Activated naive CD4-positive, alpha-beta T cell treated with anti-CD3 and anti-CD28 coated beads for 36 hours (primary cell): ENCODE results near the gene RNF187. TPM values are rescaled to one million over a fixed set of nuclear protein-coding genes. Genes with fewer than 3 reads are reported as not detected.

ENCODE experiments used
- CTCF ChIA-PET: fragments of 350-600 bp; sonication (Branson Sonifier 250); formaldehyde crosslinking; loops from one replicate; lab custom pipeline; 2021; ENCODE audit warnings: antibody characterized with exemption; lab: Charles Lee
- DNase-seq: peaks from one replicate; pipeline ENCODE4 v3.0.0-alpha.2; 2020
- H3K27ac Mint-ChIP-seq: one replicate; pipeline ENCODE4 v1.8.0; 2021; ENCODE audit warnings: mild to moderate bottlenecking, mixed read lengths
- H3K27me3 Mint-ChIP-seq: one replicate; pipeline ENCODE4 v1.8.0; 2021; ENCODE audit warnings: low read depth, mixed read lengths
- H3K36me3 Mint-ChIP-seq: one replicate; pipeline ENCODE4 v1.8.0; 2021; ENCODE audit warnings: low read depth, mixed read lengths
- H3K4me1 Mint-ChIP-seq: one replicate; pipeline ENCODE4 v1.8.0; 2021; ENCODE audit warnings: low read depth, mixed read lengths
- H3K4me3 Mint-ChIP-seq: one replicate; pipeline ENCODE4 v1.8.0; 2021; ENCODE audit warnings: mild to moderate bottlenecking, moderate library complexity, mixed read lengths
- H3K9me3 Mint-ChIP-seq: one replicate; pipeline ENCODE4 v1.8.0; 2021; ENCODE audit warnings: mixed read lengths
- intact Hi-C: fragments of 100-400 bp; cut with micrococcal nuclease; formaldehyde crosslinking; loops from one replicate; pipeline ENCODE4 v1.15.1; 2023
- total RNA-seq, 2 experiments: library from RNA; stranded (reverse); gene quantifications; one replicate each; pipeline ENCODE4 v1.2.3, GENCODE V29; 2021

The RNF187 gene
- 100 to 1,000 TPM; 112 to 116 TPM for total RNA-seq

DNA sequence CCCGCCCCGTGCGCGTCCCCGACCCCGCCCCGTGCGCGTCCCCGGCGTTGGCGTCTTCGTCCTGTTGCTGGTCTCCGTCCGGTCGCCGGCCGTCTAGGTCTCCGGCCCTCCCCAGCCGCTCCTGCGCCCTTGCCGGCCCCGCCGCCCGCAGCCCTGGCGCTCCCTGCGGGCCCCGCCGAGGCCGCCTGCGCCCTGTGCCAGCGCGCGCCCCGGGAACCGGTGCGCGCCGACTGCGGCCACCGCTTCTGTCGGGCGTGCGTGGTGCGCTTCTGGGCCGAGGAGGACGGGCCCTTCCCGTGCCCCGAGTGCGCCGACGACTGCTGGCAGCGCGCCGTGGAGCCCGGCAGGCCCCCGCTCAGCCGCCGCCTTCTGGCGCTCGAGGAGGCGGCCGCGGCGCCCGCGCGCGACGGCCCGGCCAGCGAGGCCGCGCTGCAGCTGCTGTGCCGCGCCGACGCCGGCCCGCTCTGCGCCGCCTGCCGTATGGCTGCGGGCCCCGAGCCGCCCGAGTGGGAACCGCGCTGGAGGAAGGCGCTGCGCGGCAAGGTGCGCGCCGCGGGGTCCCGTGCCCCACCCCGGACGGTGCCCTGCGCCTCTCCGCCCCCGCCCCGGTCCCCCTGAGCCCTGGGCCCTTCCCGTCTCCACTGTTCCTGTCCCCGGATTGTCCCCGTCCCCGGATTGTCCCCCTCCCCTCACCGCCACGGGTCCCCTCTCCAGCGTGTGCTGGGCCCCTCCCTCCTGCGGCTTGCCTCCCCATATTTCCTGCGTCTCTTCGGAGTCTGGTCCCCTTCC is at the start of gene RNF187:
TSS of gene RNF187 (plus strand) at position 47 of the 789 bp plus-strand sequence.
- CTCF ChIA-PET: interaction anchor here (1.0 to 2.1 kb wide), 4 partner anchors 13 to 29 kb away, joined by 3 to 14 read pairs (median 8); a partner anchor contains a TSS
- DNase-seq: peak; percentile 51
- H3K27me3 Mint-ChIP-seq: no peaks in the 10 kb centered on the region
- no peaks in the 10 kb centered on the region for H3K9me3 Mint-ChIP-seq
- H3K4me1 Mint-ChIP-seq: peaks cover 34% of the 10 kb centered on the region
- peak within 1 kb of the TSS; percentile 95 for H3K4me3 Mint-ChIP-seq
- peak within 1 kb of the TSS; percentile 97 for H3K27ac Mint-ChIP-seq
- intact Hi-C loops: loop anchor here (1.0 kb wide), 1 partner anchor 24 kb away; no protein-coding TSS in a partner anchor
- peaks cover 27% of the 10 kb centered on the region for H3K36me3 Mint-ChIP-seq

DNA sequence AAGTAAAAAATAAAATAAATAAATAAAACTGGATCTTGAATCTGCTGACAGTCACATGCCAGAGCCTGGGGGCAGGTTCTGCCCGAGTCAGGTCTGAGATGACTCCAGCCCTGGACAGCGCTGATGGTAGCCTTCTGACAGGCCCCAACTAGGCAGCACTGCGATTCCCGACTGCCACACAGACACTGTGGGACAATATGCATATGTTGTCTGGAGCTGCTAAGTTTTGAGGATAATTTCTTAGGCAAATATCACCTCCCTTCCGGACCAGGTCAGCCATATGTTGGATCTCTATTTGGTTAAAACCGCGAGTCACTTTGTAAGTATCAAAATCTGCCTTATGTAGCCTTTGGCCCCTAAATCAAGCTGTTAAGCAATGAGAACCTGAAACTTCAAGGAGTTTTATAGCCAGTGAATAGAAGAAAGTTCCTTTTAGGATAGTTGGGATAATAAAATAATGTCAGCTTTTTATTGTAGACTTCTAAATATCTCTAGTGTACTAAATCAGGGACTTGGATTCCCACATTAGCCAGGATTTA is 49.7 kb upstream of the RNF187 start:
- H3K4me1 Mint-ChIP-seq: no peaks in the 10 kb centered on the region
- H3K27me3 Mint-ChIP-seq: peaks cover 23% of the 10 kb centered on the region
- no peak for DNase-seq
- CTCF ChIA-PET: no interaction called here
- H3K4me3 Mint-ChIP-seq: no peak overlapping the region
- intact Hi-C loops: no loop called here
- no peaks in the 10 kb centered on the region for H3K9me3 Mint-ChIP-seq
- no peaks in the 10 kb centered on the region for H3K36me3 Mint-ChIP-seq
- no peak overlapping the region for H3K27ac Mint-ChIP-seq

DNA sequence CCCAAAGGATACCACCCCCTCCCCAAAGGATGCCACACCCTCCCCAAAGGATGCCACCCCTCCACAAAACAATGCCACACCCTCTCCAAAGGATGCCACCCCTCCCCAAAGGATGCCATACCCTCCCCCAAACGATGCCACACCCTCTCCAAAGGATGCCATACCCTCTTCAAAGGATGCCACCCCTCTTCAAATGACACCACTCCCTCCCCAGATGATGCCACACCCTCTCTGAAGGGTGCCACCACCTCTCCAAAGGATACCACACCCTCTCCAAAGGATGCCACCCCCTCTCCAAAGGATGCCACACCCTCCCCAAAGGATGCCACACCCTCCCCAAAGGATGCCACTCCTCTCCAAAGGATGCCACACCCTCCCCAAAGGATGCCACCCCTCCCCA is 48.9 kb upstream of the RNF187 start:
- no peaks in the 10 kb centered on the region for H3K36me3 Mint-ChIP-seq
- DNase-seq: no peak
- H3K4me1 Mint-ChIP-seq: no peaks in the 10 kb centered on the region
- H3K27ac Mint-ChIP-seq: no peak overlapping the region
- H3K4me3 Mint-ChIP-seq: no peak overlapping the region
- no peaks in the 10 kb centered on the region for H3K9me3 Mint-ChIP-seq
- intact Hi-C loops: no loop called here
- peaks cover 21% of the 10 kb centered on the region for H3K27me3 Mint-ChIP-seq
- CTCF ChIA-PET: no interaction called here

DNA sequence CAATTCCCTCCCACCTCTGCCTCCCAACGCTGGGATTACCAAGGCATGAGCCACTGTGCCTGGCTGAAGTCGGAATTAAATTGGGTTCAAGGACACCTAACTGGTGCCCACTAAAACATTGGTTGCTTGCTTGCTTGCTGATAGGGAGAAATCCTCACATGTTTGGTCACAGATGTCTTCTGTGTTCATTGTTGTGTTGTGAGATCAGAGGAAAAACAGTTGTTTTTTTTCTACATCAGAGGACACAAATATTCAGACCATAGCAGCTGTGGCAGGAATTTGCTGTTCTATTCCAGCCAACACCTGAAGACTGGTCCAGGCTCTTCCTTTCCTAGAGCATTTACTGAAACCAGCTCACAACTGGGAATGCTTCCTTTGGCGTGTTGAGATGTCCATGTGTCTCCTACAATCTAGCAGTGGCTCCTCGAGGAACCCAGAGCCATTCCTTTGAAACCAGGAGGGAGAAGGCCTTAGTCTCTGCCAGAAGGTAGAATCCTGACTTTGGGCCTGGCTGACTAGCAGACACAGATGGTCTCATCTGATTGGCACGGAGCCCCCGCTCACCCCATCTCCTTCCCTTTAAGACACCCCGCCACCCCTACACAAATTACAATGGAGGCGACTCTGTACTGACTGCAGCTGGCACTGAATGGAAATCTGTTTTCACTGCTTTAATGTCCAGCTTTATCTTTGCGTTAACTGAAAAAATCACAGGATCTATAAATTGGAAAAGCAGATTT is 46.3 kb upstream of the RNF187 start:
- H3K4me1 Mint-ChIP-seq: peaks cover 9% of the 10 kb centered on the region
- peaks cover 30% of the 10 kb centered on the region for H3K27me3 Mint-ChIP-seq
- H3K9me3 Mint-ChIP-seq: no peaks in the 10 kb centered on the region
- H3K36me3 Mint-ChIP-seq: peaks cover 2% of the 10 kb centered on the region
- no peak overlapping the region for H3K4me3 Mint-ChIP-seq
- CTCF ChIA-PET: no interaction called here
- H3K27ac Mint-ChIP-seq: no peak overlapping the region
- intact Hi-C loops: no loop called here
- DNase-seq: no peak

DNA sequence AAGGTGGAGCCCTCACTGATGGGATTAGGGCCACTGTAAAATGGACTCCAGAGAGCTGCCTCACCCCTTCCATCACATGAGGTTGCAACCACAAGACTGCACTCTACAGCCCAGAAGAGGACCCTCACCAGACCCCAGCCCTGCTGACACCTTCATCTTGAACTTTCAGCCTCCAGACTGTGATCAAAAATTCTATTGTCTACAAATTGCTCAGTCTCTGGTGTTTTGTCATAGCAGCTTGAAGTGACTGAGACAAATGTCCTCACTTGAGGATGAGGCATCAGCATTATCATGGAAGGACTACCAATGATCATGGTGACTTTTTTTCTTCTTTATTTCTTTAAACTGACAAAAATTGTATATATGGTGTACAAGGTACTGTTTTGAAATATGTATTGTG is 43.8 kb upstream of the RNF187 start:
- peaks cover 15% of the 10 kb centered on the region for H3K4me1 Mint-ChIP-seq
- no peak overlapping the region for H3K27ac Mint-ChIP-seq
- intact Hi-C loops: no loop called here
- H3K27me3 Mint-ChIP-seq: peaks cover 34% of the 10 kb centered on the region
- CTCF ChIA-PET: no interaction called here
- no peak for DNase-seq
- H3K4me3 Mint-ChIP-seq: no peak overlapping the region
- H3K9me3 Mint-ChIP-seq: no peaks in the 10 kb centered on the region
- peaks cover 2% of the 10 kb centered on the region for H3K36me3 Mint-ChIP-seq

DNA sequence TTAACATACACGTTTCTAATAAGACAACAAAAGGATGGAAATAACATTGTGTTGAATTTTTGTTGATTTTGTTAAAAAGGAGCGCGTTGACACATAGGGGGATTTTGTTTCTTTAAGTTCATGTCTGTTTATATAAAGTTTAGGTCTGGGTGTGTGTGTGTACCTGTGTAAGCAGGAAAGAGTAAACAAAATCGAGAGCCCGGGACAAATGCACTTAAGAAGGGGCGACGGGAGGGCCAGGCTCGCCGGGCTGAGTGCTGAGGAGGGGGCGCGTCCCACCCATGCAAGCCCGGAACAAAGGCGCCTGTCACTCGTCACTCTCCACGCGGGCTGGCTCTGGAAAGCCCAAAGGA is 41.7 kb upstream of the RNF187 start:
- intact Hi-C loops: loop anchor here (1.0 kb wide), 1 partner anchor 12 kb away; a partner anchor contains a TSS
- H3K27ac Mint-ChIP-seq: no peak overlapping the region
- CTCF ChIA-PET: no interaction called here

DNA sequence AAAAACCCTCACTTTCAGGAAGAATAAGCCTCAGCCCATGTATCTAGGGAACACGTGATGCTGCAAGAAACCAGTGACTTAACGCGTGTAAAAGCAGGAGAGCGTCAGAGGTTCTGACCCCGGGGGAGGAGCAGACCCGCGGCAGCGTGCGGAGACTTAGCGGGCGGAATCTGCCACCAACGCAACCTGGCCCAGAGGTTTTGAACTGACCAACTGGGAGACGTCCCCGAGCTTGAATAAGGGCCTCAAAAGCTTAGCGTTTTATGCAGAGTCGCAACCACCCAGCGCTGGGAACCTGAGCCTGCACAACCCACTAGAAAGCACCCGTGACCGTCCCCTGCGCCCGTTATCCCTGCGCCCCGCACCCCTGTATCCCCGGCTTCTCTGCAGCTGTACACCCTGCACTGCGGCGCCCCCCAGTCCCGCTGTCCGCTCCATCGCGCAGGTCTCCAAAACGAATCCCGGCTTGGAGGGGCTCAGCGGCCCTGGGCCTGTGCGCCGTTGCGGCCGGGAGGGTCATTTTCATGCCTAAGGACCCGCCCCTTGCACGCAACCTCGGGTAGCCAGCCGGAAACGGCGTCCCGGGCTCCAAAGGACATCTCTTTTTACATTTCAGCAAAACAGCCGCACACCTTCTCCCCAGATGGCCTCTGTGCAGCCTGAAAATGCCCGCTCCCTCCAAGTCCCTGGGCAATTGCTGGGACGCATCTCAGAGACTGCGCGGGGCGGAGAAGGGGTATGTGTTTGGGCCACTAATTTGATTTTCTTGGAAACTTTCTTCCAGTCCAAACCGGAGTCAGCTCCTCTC is 41.1 kb upstream of the RNF187 start:
- CTCF ChIA-PET: interaction anchor here (0.6 kb wide), 1 partner anchor 316 kb away, joined by 7 read pairs; no protein-coding TSS in a partner anchor
- peaks cover 2% of the 10 kb centered on the region for H3K36me3 Mint-ChIP-seq
- H3K4me3 Mint-ChIP-seq: peak overlapping the region; percentile 77
- intact Hi-C loops: loop anchor here (1.0 kb wide), 1 partner anchor 11 kb away; a partner anchor contains a TSS
- H3K27ac Mint-ChIP-seq: no peak overlapping the region
- H3K27me3 Mint-ChIP-seq: peaks cover 32% of the 10 kb centered on the region
- no peaks in the 10 kb centered on the region for H3K9me3 Mint-ChIP-seq
- peak; percentile 68 for DNase-seq
- peaks cover 15% of the 10 kb centered on the region for H3K4me1 Mint-ChIP-seq

More for the DNA sequence above, 41.7 kb upstream of the RNF187 start:
- no peaks in the 10 kb centered on the region for H3K9me3 Mint-ChIP-seq
- DNase-seq: no peak
- peaks cover 2% of the 10 kb centered on the region for H3K36me3 Mint-ChIP-seq
- H3K4me3 Mint-ChIP-seq: peak overlapping the region; percentile 77
- peaks cover 15% of the 10 kb centered on the region for H3K4me1 Mint-ChIP-seq
- peaks cover 32% of the 10 kb centered on the region for H3K27me3 Mint-ChIP-seq

DNA sequence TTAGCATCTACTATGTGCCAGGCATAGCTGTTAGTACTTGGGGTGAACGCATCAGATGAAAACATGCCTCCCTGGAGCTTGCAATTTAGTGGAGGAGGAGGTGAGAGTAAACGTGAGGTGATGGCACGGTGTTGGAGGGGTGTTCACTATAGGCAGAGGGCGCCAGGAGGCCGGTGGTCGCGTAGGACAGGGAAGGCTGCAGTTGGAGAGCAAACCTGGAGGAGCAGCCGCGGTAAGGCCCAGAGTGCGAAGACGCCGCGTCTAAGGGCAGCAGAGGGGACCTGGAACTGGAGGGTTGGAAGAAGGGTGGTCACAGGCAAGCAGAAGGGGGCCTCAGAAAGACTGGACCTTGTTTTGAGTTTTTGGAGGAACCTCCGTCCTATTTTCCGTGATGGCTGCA is 40.3 kb upstream of the RNF187 start:
- CTCF ChIA-PET: no interaction called here
- intact Hi-C loops: no loop called here
- H3K27ac Mint-ChIP-seq: no peak overlapping the region
- H3K4me3 Mint-ChIP-seq: peak overlapping the region; percentile 32
- H3K4me1 Mint-ChIP-seq: peaks cover 15% of the 10 kb centered on the region
- peaks cover 32% of the 10 kb centered on the region for H3K27me3 Mint-ChIP-seq
- DNase-seq: no peak
- H3K9me3 Mint-ChIP-seq: no peaks in the 10 kb centered on the region
- peaks cover 2% of the 10 kb centered on the region for H3K36me3 Mint-ChIP-seq

DNA sequence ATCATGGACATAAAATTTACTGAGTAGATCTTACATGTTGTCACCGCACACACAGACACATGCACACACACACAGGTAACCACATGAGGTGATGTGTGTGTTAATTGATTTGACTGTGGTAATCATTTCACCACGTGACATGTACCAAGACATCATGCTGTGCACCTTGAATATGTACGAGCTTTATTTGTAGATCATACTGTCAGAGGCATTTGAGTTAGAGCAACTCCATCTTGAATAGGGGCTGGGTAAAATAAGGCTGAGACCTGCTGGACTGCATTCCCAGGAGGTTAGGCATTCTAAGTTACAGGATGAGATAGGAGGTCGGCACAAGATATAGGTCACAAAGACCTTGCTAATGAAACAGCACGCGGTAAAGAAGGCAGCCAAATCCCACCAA is 38.8 kb upstream of the RNF187 start:
- peaks cover 15% of the 10 kb centered on the region for H3K4me1 Mint-ChIP-seq
- H3K27me3 Mint-ChIP-seq: peaks cover 29% of the 10 kb centered on the region
- CTCF ChIA-PET: no interaction called here
- intact Hi-C loops: no loop called here
- H3K27ac Mint-ChIP-seq: no peak overlapping the region
- peaks cover 2% of the 10 kb centered on the region for H3K36me3 Mint-ChIP-seq
- DNase-seq: no peak
- H3K9me3 Mint-ChIP-seq: no peaks in the 10 kb centered on the region
- no peak overlapping the region for H3K4me3 Mint-ChIP-seq

DNA sequence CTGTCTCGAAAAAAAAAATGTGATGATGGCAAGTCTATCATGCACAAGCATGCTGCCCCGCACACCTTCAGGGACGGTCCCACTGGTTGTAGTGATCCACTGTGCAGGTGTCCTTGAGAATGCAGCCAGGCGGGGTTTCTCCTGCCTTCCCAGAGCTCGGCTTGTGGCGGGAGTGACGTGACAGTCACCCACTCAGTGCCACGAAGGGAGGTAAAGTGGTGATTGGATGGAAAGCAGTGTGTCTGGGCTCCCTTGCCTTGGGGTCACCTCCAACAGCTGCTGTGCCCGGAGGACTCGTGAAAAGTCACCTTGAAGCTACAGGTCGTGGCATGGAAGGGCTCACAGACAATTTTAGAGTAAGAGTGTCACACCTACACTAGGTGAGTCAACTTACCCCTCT is 37.0 kb upstream of the RNF187 start:
- H3K9me3 Mint-ChIP-seq: no peaks in the 10 kb centered on the region
- no peak overlapping the region for H3K4me3 Mint-ChIP-seq
- no peak overlapping the region for H3K27ac Mint-ChIP-seq
- peaks cover 2% of the 10 kb centered on the region for H3K36me3 Mint-ChIP-seq
- DNase-seq: no peak
- H3K27me3 Mint-ChIP-seq: peaks cover 15% of the 10 kb centered on the region
- intact Hi-C loops: no loop called here
- peaks cover 15% of the 10 kb centered on the region for H3K4me1 Mint-ChIP-seq
- CTCF ChIA-PET: no interaction called here

DNA sequence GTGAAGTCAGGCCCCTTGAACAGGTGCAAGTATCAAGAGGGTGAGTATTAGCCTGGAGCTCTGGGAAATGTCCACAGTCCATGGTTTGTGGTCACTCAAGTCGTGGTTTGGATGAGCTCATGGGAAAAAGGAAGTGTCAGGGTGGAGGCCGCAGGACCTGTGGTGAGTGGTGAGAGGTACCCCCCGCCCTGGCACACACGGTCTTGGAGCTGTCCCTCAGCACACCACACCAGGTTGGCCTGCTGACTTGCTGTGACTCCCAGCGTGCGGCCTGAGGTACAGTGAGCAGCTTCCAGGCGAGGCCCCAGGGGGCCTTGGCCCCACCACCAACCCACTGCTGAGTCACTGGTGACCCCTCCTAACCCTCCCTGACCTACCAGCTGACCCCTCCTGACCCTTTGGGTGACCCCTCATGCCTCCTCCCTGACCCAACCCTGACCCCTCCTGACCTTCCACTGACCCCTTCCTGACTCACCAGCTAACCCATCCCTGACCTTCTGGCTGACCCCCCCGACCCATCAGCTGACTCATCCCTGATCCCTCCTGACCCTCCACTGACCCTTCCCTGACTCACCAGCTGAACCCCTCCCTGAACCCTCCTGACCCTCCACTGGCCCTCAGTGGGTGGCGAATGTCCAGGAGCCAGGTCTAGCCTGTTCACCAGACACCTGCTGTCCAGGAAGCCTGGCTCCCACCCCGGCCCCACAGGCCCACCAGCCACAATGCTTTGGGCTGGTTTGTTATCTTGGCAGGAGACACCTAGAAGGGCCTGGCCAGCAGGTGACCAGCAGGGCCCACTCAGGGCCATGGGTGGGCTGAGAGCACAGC is 34.8 kb upstream of the RNF187 start:
- no peak overlapping the region for H3K27ac Mint-ChIP-seq
- CTCF ChIA-PET: no interaction called here

More for the DNA sequence above, 34.8 kb upstream of the RNF187 start:
- DNase-seq: no peak
- intact Hi-C loops: no loop called here
- Mint-ChIP-seq H3K4me3 (no peak overlapping the region), H3K9me3 (no peaks in the 10 kb centered on the region), H3K36me3 (peaks cover 1% of the 10 kb centered on the region), H3K4me1 (peaks cover 13% of the 10 kb centered on the region), H3K27me3 (no peaks in the 10 kb centered on the region)
